Liver (tissue), 9 donors: ENCODE measurements around the gene CCDC6. TPM values are rescaled to one million over a fixed set of nuclear protein-coding genes. Genes with fewer than 3 reads are reported as not detected.

Experiments used
- DNase-seq: peaks from one replicate; pipeline ENCODE4 v3.0.0-alpha.2; 2017; ENCODE audit warnings: low spot score
- H3K27ac ChIP-seq, 2 donors: one replicate each; pipeline ENCODE4 v1.7.0; 2013; ENCODE audit warnings: inconsistent platforms in 2 of 2, low read length in 2 of 2, control low read depth in 1 of 2, low read depth in 1 of 2, mild to moderate bottlenecking in 1 of 2
- H3K27me3 ChIP-seq, 4 donors: one replicate each; pipeline versions ENCODE4 v1.6.1 to v1.7.0; 2013; ENCODE audit warnings: low read length in 3 of 4, inconsistent platforms in 1 of 4, mild to moderate bottlenecking in 1 of 4, moderate library complexity in 1 of 4; ENCODE audit not compliant: control insufficient read depth in 4 of 4, insufficient read depth in 4 of 4
- H3K36me3 ChIP-seq, 4 donors: one replicate each; pipeline versions ENCODE4 v1.6.1 to v1.7.0; 2013; ENCODE audit warnings: low read length in 3 of 4, mild to moderate bottlenecking in 3 of 4, low read depth in 1 of 4, moderate library complexity in 1 of 4; ENCODE audit not compliant: control insufficient read depth in 4 of 4, insufficient read depth in 3 of 4
- H3K4me1 ChIP-seq, 4 donors: one replicate each; pipeline versions ENCODE4 v1.6.1 to v1.7.0; 2013; ENCODE audit warnings: low read length in 3 of 4, mild to moderate bottlenecking in 3 of 4, moderate library complexity in 1 of 4; ENCODE audit not compliant: control insufficient read depth in 4 of 4, insufficient read depth in 4 of 4
- H3K4me3 ChIP-seq, 3 donors: one replicate each; pipeline versions ENCODE4 v1.6.1 to v1.7.0; 2013; ENCODE audit warnings: low read length in 3 of 3, control low read depth in 1 of 3, low read depth in 1 of 3, mild to moderate bottlenecking in 1 of 3
- H3K9ac ChIP-seq, 2 donors: one replicate each; pipeline ENCODE4 v1.7.0; 2013; ENCODE audit warnings: low read length in 2 of 2, mild to moderate bottlenecking in 2 of 2, moderate library complexity in 2 of 2, control low read depth in 1 of 2, low read depth in 1 of 2
- H3K9me3 ChIP-seq, 4 donors: one replicate each; pipeline versions ENCODE4 v1.6.1 to v1.7.0; 2013; ENCODE audit warnings: low read length in 3 of 4; ENCODE audit not compliant: control insufficient read depth in 4 of 4
- EGR1 ChIP-seq, 2 donors: IDR thresholded peaks; 2 replicates each; pipeline ENCODE4 v1.6.1; 2016 to 2018; ENCODE audit warnings: antibody characterized with exemption in 2 of 2, low read depth in 2 of 2
- FOXA1 ChIP-seq: IDR thresholded peaks from 2 replicates; pipeline ENCODE4 v1.6.1; 2016; ENCODE audit warnings: antibody characterized with exemption
- FOXA2 ChIP-seq: IDR thresholded peaks from 2 replicates; pipeline ENCODE4 v1.6.1; 2016; ENCODE audit warnings: antibody characterized with exemption
- GABPA ChIP-seq, 2 donors: IDR thresholded peaks in 1 of 2; conservative IDR thresholded peaks in 1 of 2; 2 replicates each; pipeline ENCODE4 v1.6.1; 2016; ENCODE audit warnings: antibody characterized with exemption in 2 of 2, mild to moderate bottlenecking in 1 of 2, moderate library complexity in 1 of 2
- HNF4A ChIP-seq, 2 donors: conservative IDR thresholded peaks; 2 replicates each; pipeline ENCODE4 v1.6.1; 2016; ENCODE audit warnings: antibody characterized with exemption in 2 of 2, mild to moderate bottlenecking in 2 of 2
- HNF4G ChIP-seq: IDR thresholded peaks from 2 replicates; pipeline ENCODE4 v1.6.1; 2016; ENCODE audit warnings: antibody characterized with exemption
- JUND ChIP-seq, 2 donors: IDR thresholded peaks; 2 replicates each; pipeline ENCODE4 v1.6.1; 2016; ENCODE audit warnings: antibody characterized with exemption in 2 of 2
- NR2F2 ChIP-seq: IDR thresholded peaks from 2 replicates; pipeline ENCODE4 v1.6.1; 2016; ENCODE audit warnings: antibody characterized with exemption
- RAD21 ChIP-seq, 2 donors: IDR thresholded peaks; 2 replicates each; pipeline ENCODE4 v1.6.1; 2016; ENCODE audit warnings: antibody characterized with exemption in 2 of 2, mild to moderate bottlenecking in 2 of 2
- RXRA ChIP-seq, 2 donors: IDR thresholded peaks; 2 replicates each; pipeline ENCODE4 v1.6.1; 2017 to 2018; ENCODE audit warnings: antibody characterized with exemption in 2 of 2, mild to moderate bottlenecking in 1 of 2
- SP1 ChIP-seq: IDR thresholded peaks from 2 replicates; pipeline ENCODE4 v1.6.1; 2018; ENCODE audit warnings: antibody characterized with exemption, mild to moderate bottlenecking
- TAF1 ChIP-seq: conservative IDR thresholded peaks from 2 replicates; pipeline ENCODE4 v1.6.1; 2016; ENCODE audit warnings: antibody characterized with exemption, mild to moderate bottlenecking
- YY1 ChIP-seq: IDR thresholded peaks from 2 replicates; pipeline ENCODE4 v1.6.1; 2016; ENCODE audit warnings: antibody characterized with exemption, mild to moderate bottlenecking
- WGBS: extraction: QIAGEN DNeasy Blood & Tissue Kit; methylation state at CpG from one replicate; pipeline ENCODE4 v1.1.7; 2013; 5-methylcytosine and 5-hydroxymethylcytosine counted together
- polyA plus RNA-seq, 2 donors: library from polyadenylated mRNA; stranded (reverse) in 1 of 2; unstranded in 1 of 2; fragments of 200-250 nt in 1 of 2; fragments of >200 nt in 1 of 2; fragmentation: Nextera tagmentation in 1 of 2; extraction: Ambion mirVana in 1 of 2; gene quantifications; one replicate each; pipeline versions ENCODE4 v1.2.1 to v1.2.3, GENCODE V29; 2013 to 2015
- total RNA-seq, 2 donors: library from RNA; depleted of rRNA; stranded (reverse); fragments of >200 nt; gene quantifications; one replicate each; pipeline ENCODE4 v1.2.3, GENCODE V29; 2014
- TF ChIP-seq, protein P1 (sequence below): IDR thresholded peaks from 2 replicates; pipeline ENCODE4 v1.6.1; 2016; ENCODE audit warnings: antibody characterized with exemption, mild to moderate bottlenecking
- TF ChIP-seq, protein P2 (sequence below): IDR thresholded peaks from 2 replicates; pipeline ENCODE4 v1.6.1; 2016; ENCODE audit warnings: antibody characterized with exemption
- TF ChIP-seq, protein P3 (sequence below): fragments of 150-350 bp; IDR thresholded peaks from 2 replicates; pipeline ENCODE4 v1.5.1; 2017; ENCODE audit warnings: improper control_type of control experiment, low read depth, low read length; ENCODE audit not compliant: missing input control
- TF ChIP-seq, protein P4 (sequence below): IDR thresholded peaks from 2 replicates; pipeline ENCODE4 v1.6.1; 2016; ENCODE audit warnings: antibody characterized with exemption
- TF ChIP-seq, protein P5 (sequence below): IDR thresholded peaks from 2 replicates; pipeline ENCODE4 v1.6.1; 2016; ENCODE audit warnings: antibody characterized with exemption
- donor health status: healthy.
- donor health status: healthy.
- donor health status: healthy.
- donor health status: healthy.
- donor health status: healthy.

Gene CCDC6
- total RNA-seq: 10 to 100 TPM; 12.4 to 14.3 TPM
- polyA plus RNA-seq: 1 to 10 TPM; 4.7 to 5.3 TPM

DNA sequence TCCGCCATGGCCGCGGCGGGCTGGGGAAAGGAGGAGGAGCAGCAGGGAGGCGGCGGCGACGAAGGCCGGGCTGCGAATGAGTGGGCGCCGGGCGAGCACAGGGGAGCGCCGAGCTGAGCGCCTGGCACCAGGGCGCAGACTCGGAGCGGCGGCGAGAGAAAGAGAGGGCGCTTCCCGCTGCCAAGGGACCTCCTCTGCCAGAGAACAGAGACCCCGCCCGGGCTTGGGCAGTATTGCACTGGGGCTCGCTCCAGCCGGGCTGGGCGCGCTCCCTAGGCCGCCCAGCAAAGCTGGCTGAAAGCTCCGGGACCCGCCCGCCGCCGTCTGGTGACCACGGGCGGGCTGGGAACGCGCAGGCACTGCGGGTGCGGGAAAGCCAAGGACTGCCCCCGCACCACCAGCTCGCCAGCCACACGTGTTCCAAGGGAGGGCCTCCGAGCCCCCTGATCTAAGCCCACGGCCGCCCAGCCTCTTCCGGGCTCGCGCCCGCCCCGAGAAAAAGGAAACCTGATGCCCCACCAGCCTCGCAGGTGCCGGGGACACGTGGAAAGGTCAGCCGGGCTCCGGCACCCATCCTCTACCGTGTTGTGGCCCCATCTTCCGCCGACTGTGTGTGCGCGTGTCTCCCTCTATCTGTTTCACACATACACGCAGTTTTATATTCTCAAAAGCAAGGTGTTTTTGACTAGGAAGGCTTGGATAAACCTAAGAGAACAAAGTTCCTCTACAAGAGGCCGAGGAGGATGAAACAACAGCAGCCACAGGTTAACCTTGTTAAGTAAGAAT, at the start of gene CCDC6:
TSS of gene CCDC6 (minus strand) at position 140 of the 786 bp plus-strand sequence. CDS start at position 8, 132 bp downstream.
- H3K4me1 ChIP-seq: peaks cover 0 to 25% (median 21%) of the 10 kb centered on the region in 4 donors
- TF ChIP-seq, protein P1, sequence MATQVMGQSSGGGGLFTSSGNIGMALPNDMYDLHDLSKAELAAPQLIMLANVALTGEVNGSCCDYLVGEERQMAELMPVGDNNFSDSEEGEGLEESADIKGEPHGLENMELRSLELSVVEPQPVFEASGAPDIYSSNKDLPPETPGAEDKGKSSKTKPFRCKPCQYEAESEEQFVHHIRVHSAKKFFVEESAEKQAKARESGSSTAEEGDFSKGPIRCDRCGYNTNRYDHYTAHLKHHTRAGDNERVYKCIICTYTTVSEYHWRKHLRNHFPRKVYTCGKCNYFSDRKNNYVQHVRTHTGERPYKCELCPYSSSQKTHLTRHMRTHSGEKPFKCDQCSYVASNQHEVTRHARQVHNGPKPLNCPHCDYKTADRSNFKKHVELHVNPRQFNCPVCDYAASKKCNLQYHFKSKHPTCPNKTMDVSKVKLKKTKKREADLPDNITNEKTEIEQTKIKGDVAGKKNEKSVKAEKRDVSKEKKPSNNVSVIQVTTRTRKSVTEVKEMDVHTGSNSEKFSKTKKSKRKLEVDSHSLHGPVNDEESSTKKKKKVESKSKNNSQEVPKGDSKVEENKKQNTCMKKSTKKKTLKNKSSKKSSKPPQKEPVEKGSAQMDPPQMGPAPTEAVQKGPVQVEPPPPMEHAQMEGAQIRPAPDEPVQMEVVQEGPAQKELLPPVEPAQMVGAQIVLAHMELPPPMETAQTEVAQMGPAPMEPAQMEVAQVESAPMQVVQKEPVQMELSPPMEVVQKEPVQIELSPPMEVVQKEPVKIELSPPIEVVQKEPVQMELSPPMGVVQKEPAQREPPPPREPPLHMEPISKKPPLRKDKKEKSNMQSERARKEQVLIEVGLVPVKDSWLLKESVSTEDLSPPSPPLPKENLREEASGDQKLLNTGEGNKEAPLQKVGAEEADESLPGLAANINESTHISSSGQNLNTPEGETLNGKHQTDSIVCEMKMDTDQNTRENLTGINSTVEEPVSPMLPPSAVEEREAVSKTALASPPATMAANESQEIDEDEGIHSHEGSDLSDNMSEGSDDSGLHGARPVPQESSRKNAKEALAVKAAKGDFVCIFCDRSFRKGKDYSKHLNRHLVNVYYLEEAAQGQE: peak; percentile 75
- TF ChIP-seq, protein P2, sequence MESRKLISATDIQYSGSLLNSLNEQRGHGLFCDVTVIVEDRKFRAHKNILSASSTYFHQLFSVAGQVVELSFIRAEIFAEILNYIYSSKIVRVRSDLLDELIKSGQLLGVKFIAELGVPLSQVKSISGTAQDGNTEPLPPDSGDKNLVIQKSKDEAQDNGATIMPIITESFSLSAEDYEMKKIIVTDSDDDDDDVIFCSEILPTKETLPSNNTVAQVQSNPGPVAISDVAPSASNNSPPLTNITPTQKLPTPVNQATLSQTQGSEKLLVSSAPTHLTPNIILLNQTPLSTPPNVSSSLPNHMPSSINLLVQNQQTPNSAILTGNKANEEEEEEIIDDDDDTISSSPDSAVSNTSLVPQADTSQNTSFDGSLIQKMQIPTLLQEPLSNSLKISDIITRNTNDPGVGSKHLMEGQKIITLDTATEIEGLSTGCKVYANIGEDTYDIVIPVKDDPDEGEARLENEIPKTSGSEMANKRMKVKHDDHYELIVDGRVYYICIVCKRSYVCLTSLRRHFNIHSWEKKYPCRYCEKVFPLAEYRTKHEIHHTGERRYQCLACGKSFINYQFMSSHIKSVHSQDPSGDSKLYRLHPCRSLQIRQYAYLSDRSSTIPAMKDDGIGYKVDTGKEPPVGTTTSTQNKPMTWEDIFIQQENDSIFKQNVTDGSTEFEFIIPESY: no peak
- TF ChIP-seq YY1 (peak; percentile 82), EGR1 (IDR thresholded peaks at IDR 0.05; ENCODE audit: low read depth in 2 of 2) (peak; percentile 53 to 64), JUND (IDR thresholded peaks at IDR 0.05) (no peak), HNF4G (no peak), HNF4A (conservative IDR thresholded peaks at IDR 0.05) (peak; percentile 25 to 32), RXRA (IDR thresholded peaks at IDR 0.05) (peak; percentile 53 to 55), TAF1 (peak; percentile 74), FOXA1 (peak; percentile 52), SP1 (peak; percentile 50), GABPA (IDR thresholded peaks at IDR 0.05 in 1 of 2, conservative IDR thresholded peaks at IDR 0.05 in 1 of 2) (peak in 1 of 2 donors; percentile 49), FOXA2 (no peak), NR2F2 (peak; percentile 14), RAD21 (IDR thresholded peaks at IDR 0.05) (peak; percentile 68 to 69)
- TF ChIP-seq, protein P3, sequence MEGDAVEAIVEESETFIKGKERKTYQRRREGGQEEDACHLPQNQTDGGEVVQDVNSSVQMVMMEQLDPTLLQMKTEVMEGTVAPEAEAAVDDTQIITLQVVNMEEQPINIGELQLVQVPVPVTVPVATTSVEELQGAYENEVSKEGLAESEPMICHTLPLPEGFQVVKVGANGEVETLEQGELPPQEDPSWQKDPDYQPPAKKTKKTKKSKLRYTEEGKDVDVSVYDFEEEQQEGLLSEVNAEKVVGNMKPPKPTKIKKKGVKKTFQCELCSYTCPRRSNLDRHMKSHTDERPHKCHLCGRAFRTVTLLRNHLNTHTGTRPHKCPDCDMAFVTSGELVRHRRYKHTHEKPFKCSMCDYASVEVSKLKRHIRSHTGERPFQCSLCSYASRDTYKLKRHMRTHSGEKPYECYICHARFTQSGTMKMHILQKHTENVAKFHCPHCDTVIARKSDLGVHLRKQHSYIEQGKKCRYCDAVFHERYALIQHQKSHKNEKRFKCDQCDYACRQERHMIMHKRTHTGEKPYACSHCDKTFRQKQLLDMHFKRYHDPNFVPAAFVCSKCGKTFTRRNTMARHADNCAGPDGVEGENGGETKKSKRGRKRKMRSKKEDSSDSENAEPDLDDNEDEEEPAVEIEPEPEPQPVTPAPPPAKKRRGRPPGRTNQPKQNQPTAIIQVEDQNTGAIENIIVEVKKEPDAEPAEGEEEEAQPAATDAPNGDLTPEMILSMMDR: peak; percentile 82
- TF ChIP-seq, protein P4, sequence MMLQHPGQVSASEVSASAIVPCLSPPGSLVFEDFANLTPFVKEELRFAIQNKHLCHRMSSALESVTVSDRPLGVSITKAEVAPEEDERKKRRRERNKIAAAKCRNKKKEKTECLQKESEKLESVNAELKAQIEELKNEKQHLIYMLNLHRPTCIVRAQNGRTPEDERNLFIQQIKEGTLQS: no peak
- TF ChIP-seq, protein P5, sequence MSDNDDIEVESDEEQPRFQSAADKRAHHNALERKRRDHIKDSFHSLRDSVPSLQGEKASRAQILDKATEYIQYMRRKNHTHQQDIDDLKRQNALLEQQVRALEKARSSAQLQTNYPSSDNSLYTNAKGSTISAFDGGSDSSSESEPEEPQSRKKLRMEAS: peak; percentile 84
- H3K36me3 ChIP-seq: no peaks in the 10 kb centered on the region
- H3K9ac ChIP-seq: peak within 1 kb of the TSS; percentile 86 to 94
- under 1% methylated on average over 64 of the region's 64 CpGs for WGBS
- H3K9me3 ChIP-seq: no peaks in the 10 kb centered on the region
- DNase-seq: peak; percentile 88
- no peaks in the 10 kb centered on the region for H3K27me3 ChIP-seq
- H3K4me3 ChIP-seq: peak within 1 kb of the TSS; percentile 94 to 100 (median 98)
- H3K27ac ChIP-seq: peak within 1 kb of the TSS; percentile 92 to 99
